ENCODE measurements around the gene UBL4B.
"Not testable (repeated sequence)": the region's sequence is repeated elsewhere in the genome, so short reads cannot be mapped to it uniquely, and the experiment has no call there.

UBL4B gene

GRCh38 chr1:110112143-110112542 lies at the start of gene UBL4B:
TSS of gene UBL4B (plus strand) at chr1:110112443. CDS start at chr1:110112535, 92 bp downstream.
- no peak for DNase-seq
- ATAC-seq: no peak

GRCh38 chr1:110062612-110063011 lies 49.6 kb upstream of the UBL4B start:
- DNase-seq (no peak), ATAC-seq (no peak)

GRCh38 chr1:110063781-110064180 lies 48.5 kb upstream of the UBL4B start:
- no peak for ATAC-seq
- DNase-seq: no peak

GRCh38 chr1:110064576-110065337 lies 47.5 kb upstream of the UBL4B start:
- DNase-seq: no peak
- no peak for ATAC-seq

- DNase-seq (no peak), ATAC-seq (no peak)
Measured at GRCh38 chr1:110065841-110066240, 46.4 kb upstream of the UBL4B start.

- DNase-seq (no peak), ATAC-seq (no peak)
Measured at GRCh38 chr1:110067479-110067892, 44.8 kb upstream of the UBL4B start.

GRCh38 chr1:110067893-110068645 lies 44.2 kb upstream of the UBL4B start:
- DNase-seq: peak; percentile 15

GRCh38 chr1:110068646-110069403 lies 43.4 kb upstream of the UBL4B start:
- ATAC-seq (peak; percentile 22), DNase-seq (peak; percentile 33)

More at GRCh38 chr1:110067893-110068645, 44.2 kb upstream of the UBL4B start:
- no peak for ATAC-seq

- DNase-seq (peak; percentile 16), ATAC-seq (peak; percentile 30)
Measured at GRCh38 chr1:110069404-110070281, 42.6 kb upstream of the UBL4B start.

GRCh38 chr1:110070282-110070669 lies 42.0 kb upstream of the UBL4B start:
- ATAC-seq (no peak), DNase-seq (no peak)

- no peak for DNase-seq
- no peak for ATAC-seq
Measured at GRCh38 chr1:110070671-110071242, 41.5 kb upstream of the UBL4B start, which contains the start of gene ALX3. TSS of gene ALX3 (minus strand) at chr1:110070672. CDS start at chr1:110070612, 60 bp downstream.

- no peak for DNase-seq
- no peak for ATAC-seq
Measured at GRCh38 chr1:110074166-110074565, 38.1 kb upstream of the UBL4B start.

GRCh38 chr1:110076789-110077500 lies 35.3 kb upstream of the UBL4B start:
- ATAC-seq (no peak), DNase-seq (no peak)

GRCh38 chr1:110079995-110080394 lies 32.2 kb upstream of the UBL4B start:
- not testable (repeated sequence) for ATAC-seq, DNase-seq

GRCh38 chr1:110081061-110081460 lies 31.2 kb upstream of the UBL4B start:
- ATAC-seq: no peak
- DNase-seq: no peak

- ATAC-seq: no peak
- DNase-seq: no peak
Measured at GRCh38 chr1:110082477-110082876, 29.8 kb upstream of the UBL4B start.

- no peak for DNase-seq
- no peak for ATAC-seq
Measured at GRCh38 chr1:110083061-110083865, 29.0 kb upstream of the UBL4B start.

GRCh38 chr1:110083866-110084226 lies 28.4 kb upstream of the UBL4B start:
- DNase-seq: peak; percentile 14
- no peak for ATAC-seq

- DNase-seq (peak; percentile 42), ATAC-seq (peak; percentile 53)
Measured at GRCh38 chr1:110084227-110085078, 27.8 kb upstream of the UBL4B start.

Data from stimulated activated naive CD8-positive, alpha-beta T cell treated with anti-CD3 and anti-CD28 coated beads, Interleukin-15, Interleukin-2, amounts not matched to agents 100 U/mL and 50 U/mL, for 24 hours (primary cell).